ENCODE data around the gene BBX. TPM values are rescaled to one million over a fixed set of nuclear protein-coding genes. Genes with fewer than 3 reads are reported as not detected.

BBX gene
- total RNA-seq: 100 to 1,000 TPM in 1 of 4 donors, 10 to 100 TPM in 3; 54.3 to 104 (median 88.1) TPM

DNA sequence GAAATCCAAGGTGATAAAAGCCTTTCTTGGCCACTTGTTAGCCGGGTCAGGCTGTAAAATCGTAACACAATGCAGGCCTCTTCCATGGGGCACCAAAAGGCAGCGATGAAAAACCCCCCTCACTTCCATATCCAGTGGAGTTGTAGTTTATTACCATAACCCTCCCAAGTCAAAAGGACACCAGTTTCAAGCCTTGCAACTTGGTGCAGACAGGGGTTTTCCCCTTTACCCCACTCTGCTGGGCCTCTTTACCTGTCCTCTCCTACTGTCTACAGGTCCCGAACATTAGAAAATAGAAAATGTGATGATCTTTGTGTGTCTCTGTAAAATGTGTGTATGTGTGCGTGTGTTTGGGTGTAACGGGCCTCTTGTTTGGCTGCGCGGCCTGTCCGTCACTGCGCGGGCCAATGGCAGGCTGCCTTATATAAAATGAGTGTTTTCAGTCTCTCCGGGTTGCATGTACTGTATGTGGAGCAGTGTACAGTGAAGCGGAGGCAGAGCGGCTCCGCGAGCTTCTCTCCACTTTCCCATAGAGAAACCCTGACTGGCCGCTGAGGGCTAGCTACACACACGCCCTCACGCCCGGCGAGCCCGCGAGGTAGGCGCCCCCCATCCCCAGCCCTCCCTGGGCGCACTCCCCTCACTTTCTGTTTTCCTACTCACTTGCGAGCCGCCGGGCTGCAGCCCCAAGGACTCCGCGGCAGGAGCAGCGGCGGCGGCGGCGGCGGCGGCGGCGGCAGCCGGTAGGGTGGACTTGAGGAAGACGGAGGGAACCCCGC is at the start of gene BBX:
TSS of gene BBX (plus strand) at position 453 of the 779 bp plus-strand sequence. CDS start 187,499 bp downstream, outside the sequence.
- DNase-seq (ENCODE audit: low spot score in 2 of 2): peak; percentile 94 to 99
- H3K27ac ChIP-seq: peak within 1 kb of the TSS; percentile 88 to 98 (median 96)
- H3K9me3 ChIP-seq: no peaks in the 10 kb centered on the region
- 1% methylated on average over 23 to 42 of the region's 42 CpGs for WGBS, 2 donors
- peaks cover 0 to 11% (median 8%) of the 10 kb centered on the region in 4 donors for H3K4me1 ChIP-seq
- H3K4me3 ChIP-seq: peak within 1 kb of the TSS; percentile 66 to 91 (median 78)
- TF ChIP-seq POLR2A (IDR thresholded peaks at IDR 0.05) (peak; percentile 78 to 88), EP300 (IDR thresholded peaks at IDR 0.05) (peak in 1 of 2 donors; percentile 97)
- TF ChIP-seq, protein P1, sequence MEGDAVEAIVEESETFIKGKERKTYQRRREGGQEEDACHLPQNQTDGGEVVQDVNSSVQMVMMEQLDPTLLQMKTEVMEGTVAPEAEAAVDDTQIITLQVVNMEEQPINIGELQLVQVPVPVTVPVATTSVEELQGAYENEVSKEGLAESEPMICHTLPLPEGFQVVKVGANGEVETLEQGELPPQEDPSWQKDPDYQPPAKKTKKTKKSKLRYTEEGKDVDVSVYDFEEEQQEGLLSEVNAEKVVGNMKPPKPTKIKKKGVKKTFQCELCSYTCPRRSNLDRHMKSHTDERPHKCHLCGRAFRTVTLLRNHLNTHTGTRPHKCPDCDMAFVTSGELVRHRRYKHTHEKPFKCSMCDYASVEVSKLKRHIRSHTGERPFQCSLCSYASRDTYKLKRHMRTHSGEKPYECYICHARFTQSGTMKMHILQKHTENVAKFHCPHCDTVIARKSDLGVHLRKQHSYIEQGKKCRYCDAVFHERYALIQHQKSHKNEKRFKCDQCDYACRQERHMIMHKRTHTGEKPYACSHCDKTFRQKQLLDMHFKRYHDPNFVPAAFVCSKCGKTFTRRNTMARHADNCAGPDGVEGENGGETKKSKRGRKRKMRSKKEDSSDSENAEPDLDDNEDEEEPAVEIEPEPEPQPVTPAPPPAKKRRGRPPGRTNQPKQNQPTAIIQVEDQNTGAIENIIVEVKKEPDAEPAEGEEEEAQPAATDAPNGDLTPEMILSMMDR (IDR thresholded peaks at IDR 0.05): peak in 2 of 5 experiments; percentile 14 to 48
- H3K36me3 ChIP-seq: no peaks in the 10 kb centered on the region
- no peaks in the 10 kb centered on the region for H3K27me3 ChIP-seq

DNA sequence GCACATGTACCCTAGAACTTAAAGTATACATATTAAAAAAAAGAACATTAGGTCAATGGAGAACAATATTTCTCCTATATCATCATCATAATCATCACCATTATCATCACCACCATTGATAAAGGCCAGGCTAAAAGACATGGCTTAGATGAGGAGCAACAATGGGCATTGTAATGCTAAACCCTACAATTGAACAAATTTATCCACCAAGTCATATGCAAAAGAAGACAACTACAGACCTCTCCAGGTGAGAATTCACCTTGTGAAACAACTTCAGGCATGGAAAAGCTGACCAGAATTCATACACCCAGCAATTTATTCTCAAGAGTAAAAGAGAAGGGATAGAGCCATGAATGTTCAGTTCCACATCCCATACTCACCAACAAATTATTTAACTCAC is 46.3 kb upstream of the BBX start:
- Histone ChIP-seq H3K36me3 (no peaks in the 10 kb centered on the region), H3K27ac (no peak overlapping the region), H3K9me3 (peaks cover 0 to 5% (median 0%) of the 10 kb centered on the region in 4 donors), H3K4me1 (no peaks in the 10 kb centered on the region), H3K4me3 (no peak overlapping the region), H3K27me3 (no peaks in the 10 kb centered on the region)
- DNase-seq (ENCODE audit: low spot score in 2 of 2): no peak
- no peak for TF ChIP-seq EP300 (IDR thresholded peaks at IDR 0.05)
- no peak for TF ChIP-seq POLR2A (IDR thresholded peaks at IDR 0.05)
- TF ChIP-seq, protein P1 (IDR thresholded peaks at IDR 0.05): no peak

DNA sequence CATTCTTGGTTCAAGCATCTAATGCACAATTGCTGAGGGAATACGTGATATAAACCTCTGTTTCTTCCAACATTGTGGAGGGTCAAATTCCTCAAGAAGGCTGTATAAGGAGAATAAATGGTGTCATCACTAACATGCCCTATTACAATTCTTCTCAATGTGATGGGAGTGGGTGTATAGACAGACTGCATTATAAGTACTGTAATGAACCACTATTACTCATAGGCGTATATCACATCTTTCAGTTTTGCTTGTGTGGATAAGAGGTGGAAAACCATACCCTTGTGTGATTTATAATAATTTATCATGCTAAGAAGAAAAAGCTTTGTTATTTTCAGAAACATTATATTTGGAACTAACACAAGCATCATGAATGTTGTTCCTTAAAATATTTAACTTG is 35.3 kb upstream of the BBX start:
- Histone ChIP-seq H3K36me3 (no peaks in the 10 kb centered on the region), H3K9me3 (no peaks in the 10 kb centered on the region), H3K27ac (no peak overlapping the region), H3K4me3 (no peak overlapping the region), H3K4me1 (no peaks in the 10 kb centered on the region), H3K27me3 (no peaks in the 10 kb centered on the region)
- no peak for TF ChIP-seq EP300 (IDR thresholded peaks at IDR 0.05)
- TF ChIP-seq, protein P1 (IDR thresholded peaks at IDR 0.05): no peak
- TF ChIP-seq POLR2A (IDR thresholded peaks at IDR 0.05): no peak
- WGBS, 2 donors: 91 to 93% methylated on average over 2 of the region's 2 CpGs
- no peak for DNase-seq (ENCODE audit: low spot score in 2 of 2)

DNA sequence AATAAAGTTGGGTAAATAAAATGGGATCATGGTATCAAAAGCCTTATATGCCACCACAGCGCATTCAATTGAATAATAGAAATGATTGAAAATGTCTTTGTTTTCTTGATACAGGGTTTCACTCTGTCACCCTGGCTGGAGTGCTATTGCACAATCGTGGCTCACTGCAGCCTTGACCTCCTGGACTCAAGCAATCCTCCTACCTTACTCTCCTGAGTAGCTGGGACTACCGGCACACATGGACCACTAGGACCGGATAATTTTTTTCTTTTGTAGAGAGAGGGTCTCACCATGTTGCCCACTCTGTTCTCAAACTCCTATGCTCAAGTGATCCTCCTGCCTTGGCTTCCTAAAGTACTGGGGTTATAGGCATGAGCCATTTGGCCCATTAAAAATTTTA is 33.8 kb upstream of the BBX start:
- TF ChIP-seq, protein P1 (IDR thresholded peaks at IDR 0.05): no peak
- TF ChIP-seq POLR2A (IDR thresholded peaks at IDR 0.05): no peak
- no peak for TF ChIP-seq EP300 (IDR thresholded peaks at IDR 0.05)
- Histone ChIP-seq H3K36me3 (no peaks in the 10 kb centered on the region), H3K9me3 (no peaks in the 10 kb centered on the region), H3K4me1 (no peaks in the 10 kb centered on the region), H3K4me3 (no peak overlapping the region), H3K27ac (no peak overlapping the region), H3K27me3 (no peaks in the 10 kb centered on the region)
- no peak for DNase-seq (ENCODE audit: low spot score in 2 of 2)
- 84 to 85% methylated on average over 4 of the region's 4 CpGs for WGBS, 2 donors

DNA sequence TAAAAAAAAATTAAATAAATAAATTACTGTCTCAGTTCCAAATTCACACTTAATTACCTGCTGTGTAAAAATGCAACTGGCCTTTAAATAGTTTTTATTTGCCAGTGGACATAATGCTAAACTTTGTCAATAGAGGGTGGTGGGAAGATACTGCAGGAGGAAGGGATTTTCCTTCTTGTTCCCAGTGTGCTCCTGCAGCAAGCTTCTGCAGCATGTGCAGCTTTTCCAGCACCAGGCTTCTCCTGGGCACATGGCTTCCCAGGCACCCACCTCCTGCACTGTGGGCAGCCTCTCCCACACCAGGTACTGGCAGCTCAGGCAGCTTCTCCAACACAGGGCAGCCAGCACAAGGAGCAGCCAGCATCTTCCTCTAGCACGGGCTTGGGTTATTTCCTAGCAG is 29.6 kb upstream of the BBX start:
- no peak overlapping the region for H3K4me3 ChIP-seq

More for the DNA sequence above, 29.6 kb upstream of the BBX start:
- 71 to 73% methylated on average over 1 of the region's 1 CpG for WGBS, 2 donors
- H3K4me1 ChIP-seq: no peaks in the 10 kb centered on the region
- H3K9me3 ChIP-seq: no peaks in the 10 kb centered on the region
- TF ChIP-seq EP300 (IDR thresholded peaks at IDR 0.05) (no peak), POLR2A (IDR thresholded peaks at IDR 0.05) (no peak)
- TF ChIP-seq, protein P1 (IDR thresholded peaks at IDR 0.05): no peak
- no peaks in the 10 kb centered on the region for H3K36me3 ChIP-seq
- no peaks in the 10 kb centered on the region for H3K27me3 ChIP-seq
- H3K27ac ChIP-seq: no peak overlapping the region
- DNase-seq (ENCODE audit: low spot score in 2 of 2): no peak
